ENCODE results near the gene CTSO. TPM values are rescaled to one million over a fixed set of nuclear protein-coding genes. Genes with fewer than 3 reads are reported as not detected.

The CTSO gene
- total RNA-seq, 1 experiment from 2014 or later, result 0.81 TPM

DNA sequence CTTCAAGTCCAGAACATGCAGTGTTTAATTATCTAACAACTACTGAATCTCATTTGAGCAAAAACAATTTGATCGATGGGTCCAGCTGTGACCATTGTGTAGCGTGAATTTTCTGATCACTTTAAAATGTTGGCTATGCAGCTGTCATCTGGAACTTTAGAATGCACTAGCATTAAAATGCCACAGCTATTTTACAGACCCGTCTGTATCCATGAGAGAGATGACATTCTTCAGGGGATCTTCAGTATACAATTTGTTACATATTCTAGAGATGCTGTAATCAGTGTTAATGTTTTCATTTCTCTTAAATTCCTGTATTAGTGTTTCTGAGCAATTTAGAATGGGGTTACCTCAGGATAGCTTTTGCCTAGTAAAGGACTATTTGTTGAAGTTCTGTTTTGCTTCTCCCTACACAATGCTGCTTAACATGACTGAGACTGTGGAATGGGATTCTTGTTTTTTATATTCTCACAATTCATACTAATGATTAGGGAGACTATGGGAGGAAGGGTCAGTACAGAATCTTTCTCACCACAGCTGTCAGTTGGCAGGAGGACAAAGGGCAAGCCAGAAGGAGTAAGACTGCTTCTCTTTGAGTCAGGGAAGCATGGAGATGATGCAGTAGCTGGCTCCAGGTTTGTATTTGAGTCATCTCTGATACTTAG is 13.2 kb upstream of the CTSO start:
- Histone ChIP-seq H2AFZ (ENCODE audit: low read length) (no peak overlapping the region), H3K27me3 (ENCODE audit: insufficient read depth, low read length) (no peaks in the 10 kb centered on the region), H3K4me1 (ENCODE audit: insufficient read depth, low read length) (no peaks in the 10 kb centered on the region; the same call in 1 of the 2 replicates), H3K18ac (ENCODE audit: insufficient read length, low read depth, low read length) (no peak overlapping the region), H2AK5ac (ENCODE audit: insufficient read length, low read length) (no peak overlapping the region), H3T11ph (ENCODE audit: low read length) (no peak overlapping the region), H3K23me2 (ENCODE audit: insufficient read length, low read depth, low read length, poor library complexity, severe bottlenecking) (no peaks in the 10 kb centered on the region), H3K4me2 (ENCODE audit: insufficient read depth, insufficient read length, low read length) (no peak overlapping the region), H3K23ac (ENCODE audit: insufficient read length, low read depth, low read length) (no peak overlapping the region), H4K20me1 (ENCODE audit: control insufficient read depth, insufficient read depth, insufficient read length) (no peaks in the 10 kb centered on the region), H4K5ac (ENCODE audit: insufficient read length, low read depth, low read length) (no peak overlapping the region), H3K56ac (ENCODE audit: insufficient read length, low read depth, low read length) (no peak overlapping the region), H4K8ac (replicated peaks; ENCODE audit: insufficient read length, low read depth, low read length) (no peak overlapping the region), H3K79me1 (ENCODE audit: insufficient read depth, low read depth, low read length, poor library complexity, severe bottlenecking) (no peaks in the 10 kb centered on the region), H3K79me2 (ENCODE audit: insufficient read depth, low read length) (no peaks in the 10 kb centered on the region), H2BK15ac (ENCODE audit: low read depth, low read length) (no peak overlapping the region), H2BK5ac (ENCODE audit: insufficient read length, low read length) (no peak overlapping the region), H3K9me3 (ENCODE audit: control insufficient read depth, low read depth, low read length) (no peaks in the 10 kb centered on the region), H2BK20ac (ENCODE audit: low read depth, low read length, poor library complexity, severe bottlenecking) (no peak overlapping the region), H3K27ac (ENCODE audit: insufficient read length, low read depth, low read length) (no peak overlapping the region), H2BK12ac (ENCODE audit: insufficient read length, low read depth, low read length) (no peak overlapping the region), H4K91ac (ENCODE audit: insufficient read length, low read depth, low read length) (no peak overlapping the region), H3K9ac (ENCODE audit: extremely low read depth, insufficient read length, low read length) (no peak overlapping the region), H3K14ac (ENCODE audit: insufficient read depth, low read length) (no peak overlapping the region), H3K4ac (ENCODE audit: low read depth, low read length) (no peak overlapping the region), H2BK120ac (ENCODE audit: low read depth, low read length, poor library complexity, severe bottlenecking) (no peak overlapping the region)
- no peak overlapping the region; a peak in 1 of 7 replicates for H3K27ac Mint-ChIP-seq
- DNase-seq, result no peak
- no CpG with 5 or more reads among the region's 3 CpGs for WGBS (ENCODE audit: extremely low coverage, insufficient read length, low lambda C conversion rate)
- H3K27me3 Mint-ChIP-seq (ENCODE audit: low read depth), result no peaks in the 10 kb centered on the region
- no peak for TF ChIP-seq CTCF (conservative IDR thresholded peaks at IDR 0.05)
- peaks cover 0 to 4% (median 0%) of the 10 kb centered on the region in 3 experiments; a peak in 1 of 7 replicates for H3K36me3 Mint-ChIP-seq (ENCODE audit: insufficient read depth in 1 of 3, low read depth in 3 of 3)
- H3K9me3 Mint-ChIP-seq, result peaks cover 3 to 4% of the 10 kb centered on the region in 2 experiments; a peak in 2 of 5 replicates
- H3K4me3 Mint-ChIP-seq, result no peak overlapping the region
- H3K4me1 Mint-ChIP-seq, result peaks cover 0 to 6% of the 10 kb centered on the region in 2 experiments; a peak in 1 of 4 replicates

All from H9 (cell line).